GM10847 (cell line): ENCODE data around the gene ZNF354C.

Experiments used
- POLR2A ChIP-seq: IDR thresholded peaks from 2 replicates; pipeline ENCODE4 v1.6.1; 2011; ENCODE audit not compliant: insufficient read length; ENCODE audit errors: extremely low read depth

The ZNF354C gene

GRCh38 chr5:179132586-179133355 lies 72.6 kb downstream of the ZNF354C start:
- no peak for TF ChIP-seq POLR2A
